ENCODE measurements around the gene CCL7.

The CCL7 gene

GRCh38 chr17:34248511-34249024 is 21.5 kb upstream of the CCL7 start:
- H3K27ac ChIP-seq, result no peak overlapping the region
- TF ChIP-seq ZFX (IDR thresholded peaks at IDR 0.05; ENCODE audit: borderline replicate concordance), result no peak
- TF ChIP-seq CTCF (IDR thresholded peaks at IDR 0.05), result no peak

GRCh38 chr17:34249061-34249460 is 21.0 kb upstream of the CCL7 start:
- TF ChIP-seq ZFX (IDR thresholded peaks at IDR 0.05; ENCODE audit: borderline replicate concordance), result no peak
- H3K27ac ChIP-seq, result no peak overlapping the region

- no peak for TF ChIP-seq CTCF (IDR thresholded peaks at IDR 0.05)
- no peak for TF ChIP-seq ZFX (IDR thresholded peaks at IDR 0.05; ENCODE audit: borderline replicate concordance)
- no peak overlapping the region for H3K27ac ChIP-seq
These were observed 20.5 kb upstream of the CCL7 start for GRCh38 chr17:34249478-34249877.

GRCh38 chr17:34251186-34251585 is 18.8 kb upstream of the CCL7 start:
- H3K27ac ChIP-seq, result no peak overlapping the region
- no peak for TF ChIP-seq CTCF (IDR thresholded peaks at IDR 0.05)
- TF ChIP-seq ZFX (IDR thresholded peaks at IDR 0.05; ENCODE audit: borderline replicate concordance), result no peak

GRCh38 chr17:34252095-34252443 is 18.0 kb upstream of the CCL7 start:
- no peak overlapping the region for H3K27ac ChIP-seq
- TF ChIP-seq ZFX (IDR thresholded peaks at IDR 0.05; ENCODE audit: borderline replicate concordance) (no peak), CTCF (IDR thresholded peaks at IDR 0.05) (no peak)

- TF ChIP-seq ZFX (IDR thresholded peaks at IDR 0.05; ENCODE audit: borderline replicate concordance) (no peak), CTCF (IDR thresholded peaks at IDR 0.05) (no peak)
- no peak overlapping the region for H3K27ac ChIP-seq
These were observed 17.4 kb upstream of the CCL7 start for GRCh38 chr17:34252444-34253138.

- no peak overlapping the region for H3K27ac ChIP-seq
- TF ChIP-seq CTCF (IDR thresholded peaks at IDR 0.05) (no peak), ZFX (IDR thresholded peaks at IDR 0.05; ENCODE audit: borderline replicate concordance) (no peak)
These were observed 16.9 kb upstream of the CCL7 start for GRCh38 chr17:34253139-34253525.

- no peak for TF ChIP-seq ZFX (IDR thresholded peaks at IDR 0.05; ENCODE audit: borderline replicate concordance)
- no peak for TF ChIP-seq CTCF (IDR thresholded peaks at IDR 0.05)
- no peak overlapping the region for H3K27ac ChIP-seq
These were observed 15.9 kb upstream of the CCL7 start for GRCh38 chr17:34254146-34254545.
